Ovary (tissue), 9 donors: Measurements from ENCODE around the gene YY1. TPM values are rescaled to one million over a fixed set of nuclear protein-coding genes. Genes with fewer than 3 reads are reported as not detected.
A peak's percentile ranks its signal among the peaks of the same experiment; 100 is the strongest.

ENCODE experiments used
- DNase-seq, 5 donors: peaks; one replicate each; pipeline ENCODE4 v3.0.0-alpha.2; 2019 to 2020
- H3K27ac ChIP-seq, 2 donors: fragments of 200-600 bp; one replicate each; pipeline versions ENCODE4 v1.5.1 to v1.8.0; 2019 to 2022
- H3K27me3 ChIP-seq: fragments of 200-600 bp; one replicate; pipeline ENCODE4 v1.8.0; 2022
- H3K36me3 ChIP-seq: fragments of 200-600 bp; sonication (generic); one replicate; pipeline ENCODE4 v1.5.1; 2019
- H3K4me1 ChIP-seq: one replicate; pipeline ENCODE4 v1.8.1; 2013; ENCODE audit warnings: mild to moderate bottlenecking, moderate library complexity; ENCODE audit not compliant: insufficient read depth
- H3K4me3 ChIP-seq: fragments of 200-600 bp; sonication (generic); one replicate; pipeline ENCODE4 v1.5.1; 2017
- H3K9me3 ChIP-seq, 2 donors: fragments of 200-600 bp in 1 of 2; sonication (generic) in 1 of 2; one replicate each; pipeline versions ENCODE4 v1.5.1 to v1.8.1; 2013 to 2019; ENCODE audit warnings: mild to moderate bottlenecking in 1 of 2, moderate library complexity in 1 of 2
- CTCF ChIP-seq, 3 donors: fragments of 450-650 bp in 2 of 3; fragments of 200-600 bp in 1 of 3; IDR thresholded peaks; one replicate each; pipeline versions ENCODE4 v1.5.1 to v1.8.0; 2016 to 2022; ENCODE audit warnings: antibody characterized with exemption in 3 of 3, mild to moderate bottlenecking in 1 of 3
- EP300 ChIP-seq: sonication (generic); formaldehyde crosslinking; IDR thresholded peaks from one replicate; pipeline ENCODE4 v1.6.1; 2017; ENCODE audit warnings: antibody characterized with exemption
- POLR2A ChIP-seq: fragments of 450-650 bp; IDR thresholded peaks from one replicate; pipeline ENCODE4 v1.6.1; 2017; ENCODE audit warnings: antibody characterized with exemption, mild to moderate bottlenecking, moderate library complexity
- WGBS, 3 donors: extraction: QIAGEN DNeasy Blood & Tissue Kit in 1 of 3; methylation state at CpG; one replicate each; pipeline versions ENCODE4 v1.1.5 to v1.1.7; 2013 to 2017; 5-methylcytosine and 5-hydroxymethylcytosine counted together
- intact Hi-C, 4 donors: fragments of 100-400 bp; cut with DNase I; formaldehyde crosslinking; loops; one replicate each; pipeline versions ENCODE4 v1.11.0 to v1.15.1; 2022 to 2023
- polyA plus RNA-seq, 2 donors: library from polyadenylated mRNA; stranded (reverse); fragments of 200-250 nt in 1 of 2; fragments of 350-450 nt in 1 of 2; fragmentation: Illumina TruSeq in 1 of 2; extraction: RNeasy Lipid Tissue Mini Kit (QIAGEN cat#74804) in 1 of 2; gene quantifications; one replicate each; pipeline ENCODE4 v1.2.3, GENCODE V29; 2013 to 2014
- total RNA-seq, 7 donors: library from RNA; depleted of rRNA in 2 of 7; stranded (reverse); fragments of >200 nt in 2 of 7; fragmentation: NEBNext Ultra II Directional in 3 of 7; extraction: Animal tissue kit (Norgen Biotek cat#: 25700) in 3 of 7; gene quantifications; one replicate each; pipeline versions ENCODE4 v1.1.0 to v1.2.4, GENCODE V29; 2016 to 2023
- donor health status: DM: no; HTN: no; CAD: no; lungs with moderate emphysema.
- donor health status: DM: no; HTN: no; CAD: no.
- donor health status: Bipolar disorder and iron deficiency.
- donor health status: DM: yes; HTN: yes; CAD: no.
- donor health status: DM: no; HTN: no; CAD: no.
- donor health status: DM: yes; HTN: yes; CAD: no.

YY1 gene
- total and polyA plus RNA-seq, 9 donors = 24.1 to 75.8 (median 58.1) TPM

- no peak for DNase-seq
- no peaks in the 10 kb centered on the region for H3K36me3 ChIP-seq
- 83 to 88% (median 84%) methylated on average over 7 of the region's 7 CpGs for WGBS, 3 donors
- H3K27me3 ChIP-seq = no peaks in the 10 kb centered on the region
- no peaks in the 10 kb centered on the region for H3K4me1 ChIP-seq
- no peak overlapping the region for H3K4me3 ChIP-seq
- TF ChIP-seq CTCF (IDR thresholded peaks at IDR 0.05) (no peak), EP300 (no peak), POLR2A (no peak)
- no peak overlapping the region for H3K27ac ChIP-seq
- H3K9me3 ChIP-seq = no peaks in the 10 kb centered on the region
- intact Hi-C loops = no loop called here
Measured at GRCh38 chr14:100275214-100275613, 36.3 kb downstream of the YY1 start.

GRCh38 chr14:100278702-100279101 is 39.8 kb downstream of the YY1 start:
- no peak for DNase-seq
- no peaks in the 10 kb centered on the region for H3K4me1 ChIP-seq
- H3K9me3 ChIP-seq = no peaks in the 10 kb centered on the region
- H3K4me3 ChIP-seq = no peak overlapping the region
- no peaks in the 10 kb centered on the region for H3K27me3 ChIP-seq
- H3K36me3 ChIP-seq = no peaks in the 10 kb centered on the region
- intact Hi-C loops = no loop called here
- TF ChIP-seq POLR2A (no peak), CTCF (IDR thresholded peaks at IDR 0.05) (no peak), EP300 (no peak)
- WGBS, 3 donors = 69 to 72% (median 69%) methylated on average over 8 of the region's 8 CpGs
- no peak overlapping the region for H3K27ac ChIP-seq

GRCh38 chr14:100279133-100279532 is 40.2 kb downstream of the YY1 start:
- no peak overlapping the region for H3K27ac ChIP-seq
- WGBS, 3 donors = 83 to 95% (median 87%) methylated on average over 2 of the region's 2 CpGs
- intact Hi-C loops = no loop called here
- no peaks in the 10 kb centered on the region for H3K36me3 ChIP-seq
- no peak for DNase-seq
- H3K4me3 ChIP-seq = no peak overlapping the region
- TF ChIP-seq POLR2A (no peak), EP300 (no peak), CTCF (IDR thresholded peaks at IDR 0.05) (no peak)
- H3K9me3 ChIP-seq = no peaks in the 10 kb centered on the region
- H3K27me3 ChIP-seq = no peaks in the 10 kb centered on the region
- H3K4me1 ChIP-seq = no peaks in the 10 kb centered on the region

GRCh38 chr14:100279563-100279962 is 40.6 kb downstream of the YY1 start:
- WGBS, 3 donors = 86 to 94% (median 90%) methylated on average over 8 of the region's 8 CpGs
- Histone ChIP-seq H3K36me3 (no peaks in the 10 kb centered on the region), H3K4me1 (no peaks in the 10 kb centered on the region), H3K4me3 (no peak overlapping the region), H3K9me3 (no peaks in the 10 kb centered on the region), H3K27me3 (no peaks in the 10 kb centered on the region), H3K27ac (no peak overlapping the region)
- DNase-seq = no peak
- TF ChIP-seq EP300 = no peak
- intact Hi-C loops = no loop called here

GRCh38 chr14:100281286-100282082 is 42.5 kb downstream of the YY1 start:
- peak in 1 of 5 donors; percentile 21 for DNase-seq
- no peak for TF ChIP-seq POLR2A
- TF ChIP-seq EP300 = no peak
- no peak for TF ChIP-seq CTCF (IDR thresholded peaks at IDR 0.05)
- 72 to 74% (median 73%) methylated on average over 11 of the region's 11 CpGs for WGBS, 3 donors
- Histone ChIP-seq H3K4me3 (no peak overlapping the region), H3K9me3 (no peaks in the 10 kb centered on the region), H3K36me3 (no peaks in the 10 kb centered on the region), H3K27ac (no peak overlapping the region), H3K27me3 (no peaks in the 10 kb centered on the region), H3K4me1 (peaks cover 4% of the 10 kb centered on the region)
- intact Hi-C loops = no loop called here
